ENCODE data around the gene CCDC77.
"Not testable (repeated sequence)": the region's sequence is repeated elsewhere in the genome, so short reads cannot be mapped to it uniquely, and the experiment has no call there.

Gene CCDC77

GRCh38 chr12:401235-402028, at the start of gene CCDC77:
CCDC77 (plus strand) TSS chr12:401644; CDS start chr12:409384, 7,740 bp downstream.
- Histone ChIP-seq H3K4me1 (ENCODE audit: control insufficient read depth, low read depth, low read length) (peaks cover 4% of the 10 kb centered on the region), H3K27ac (ENCODE audit: low read length) (peak within 1 kb of the TSS; percentile 25), H3K27me3 (ENCODE audit: control insufficient read depth, insufficient read depth, low read length) (no peaks in the 10 kb centered on the region), H3K9me3 (ENCODE audit: control insufficient read depth, low read depth, low read length) (no peaks in the 10 kb centered on the region), H3K9ac (ENCODE audit: low read length) (peak within 1 kb of the TSS; percentile 83), H3K36me3 (ENCODE audit: control insufficient read depth, low read depth, low read length) (peaks cover 14% of the 10 kb centered on the region), H3K4me3 (ENCODE audit: low read length) (peak within 1 kb of the TSS; percentile 81)

- H3K9me3 ChIP-seq (ENCODE audit: control insufficient read depth, low read depth, low read length) = no peaks in the 10 kb centered on the region
- no peak overlapping the region for H3K4me3 ChIP-seq (ENCODE audit: low read length)
- H3K4me1 ChIP-seq (ENCODE audit: control insufficient read depth, low read depth, low read length) = no peaks in the 10 kb centered on the region
- H3K36me3 ChIP-seq (ENCODE audit: control insufficient read depth, low read depth, low read length) = peaks cover 55% of the 10 kb centered on the region
- no peak overlapping the region for H3K9ac ChIP-seq (ENCODE audit: low read length)
- no peak overlapping the region for H3K27ac ChIP-seq (ENCODE audit: low read length)
- no peaks in the 10 kb centered on the region for H3K27me3 ChIP-seq (ENCODE audit: control insufficient read depth, insufficient read depth, low read length)
Observed at GRCh38 chr12:356276-356988, 45.0 kb upstream of the CCDC77 start.

- Histone ChIP-seq H3K36me3 (ENCODE audit: control insufficient read depth, low read depth, low read length) (peaks cover 53% of the 10 kb centered on the region), H3K4me3 (ENCODE audit: low read length) (no peak overlapping the region), H3K27ac (ENCODE audit: low read length) (no peak overlapping the region), H3K4me1 (ENCODE audit: control insufficient read depth, low read depth, low read length) (no peaks in the 10 kb centered on the region), H3K9me3 (ENCODE audit: control insufficient read depth, low read depth, low read length) (no peaks in the 10 kb centered on the region), H3K9ac (ENCODE audit: low read length) (no peak overlapping the region), H3K27me3 (ENCODE audit: control insufficient read depth, insufficient read depth, low read length) (no peaks in the 10 kb centered on the region)
Observed at GRCh38 chr12:359091-359490, 42.4 kb upstream of the CCDC77 start.

- no peak overlapping the region for H3K27ac ChIP-seq (ENCODE audit: low read length)
- H3K4me1 ChIP-seq (ENCODE audit: control insufficient read depth, low read depth, low read length) = no peaks in the 10 kb centered on the region
- H3K27me3 ChIP-seq (ENCODE audit: control insufficient read depth, insufficient read depth, low read length) = no peaks in the 10 kb centered on the region
- H3K36me3 ChIP-seq (ENCODE audit: control insufficient read depth, low read depth, low read length) = peaks cover 55% of the 10 kb centered on the region
- H3K4me3 ChIP-seq (ENCODE audit: low read length) = no peak overlapping the region
- no peak overlapping the region for H3K9ac ChIP-seq (ENCODE audit: low read length)
- peaks cover 9% of the 10 kb centered on the region for H3K9me3 ChIP-seq (ENCODE audit: control insufficient read depth, low read depth, low read length)
Observed at GRCh38 chr12:366820-367219, 34.6 kb upstream of the CCDC77 start.

GRCh38 chr12:367972-368371, 33.5 kb upstream of the CCDC77 start:
- Histone ChIP-seq H3K36me3 (ENCODE audit: control insufficient read depth, low read depth, low read length) (peaks cover 45% of the 10 kb centered on the region), H3K9ac (ENCODE audit: low read length) (no peak overlapping the region), H3K27ac (ENCODE audit: low read length) (no peak overlapping the region), H3K27me3 (ENCODE audit: control insufficient read depth, insufficient read depth, low read length) (no peaks in the 10 kb centered on the region), H3K4me3 (ENCODE audit: low read length) (no peak overlapping the region), H3K4me1 (ENCODE audit: control insufficient read depth, low read depth, low read length) (no peaks in the 10 kb centered on the region), H3K9me3 (ENCODE audit: control insufficient read depth, low read depth, low read length) (peaks cover 9% of the 10 kb centered on the region)

- H3K27ac ChIP-seq (ENCODE audit: low read length); H3K4me3 ChIP-seq (ENCODE audit: low read length); H3K27me3 ChIP-seq (ENCODE audit: control insufficient read depth, insufficient read depth, low read length); H3K4me1 ChIP-seq (ENCODE audit: control insufficient read depth, low read depth, low read length); H3K9ac ChIP-seq (ENCODE audit: low read length); H3K9me3 ChIP-seq (ENCODE audit: control insufficient read depth, low read depth, low read length): not testable (repeated sequence)
- H3K36me3 ChIP-seq (ENCODE audit: control insufficient read depth, low read depth, low read length) = peaks cover 22% of the 10 kb centered on the region
Observed at GRCh38 chr12:370739-371485, 30.5 kb upstream of the CCDC77 start.

GRCh38 chr12:386651-387050, 14.8 kb upstream of the CCDC77 start:
- Histone ChIP-seq H3K9me3 (ENCODE audit: control insufficient read depth, low read depth, low read length) (no peaks in the 10 kb centered on the region), H3K36me3 (ENCODE audit: control insufficient read depth, low read depth, low read length) (peaks cover 25% of the 10 kb centered on the region), H3K9ac (ENCODE audit: low read length) (no peak overlapping the region), H3K4me1 (ENCODE audit: control insufficient read depth, low read depth, low read length) (peaks cover 13% of the 10 kb centered on the region), H3K27ac (ENCODE audit: low read length) (no peak overlapping the region), H3K4me3 (ENCODE audit: low read length) (peak overlapping the region; percentile 92), H3K27me3 (ENCODE audit: control insufficient read depth, insufficient read depth, low read length) (no peaks in the 10 kb centered on the region)

GRCh38 chr12:388012-388411, 13.4 kb upstream of the CCDC77 start:
- peak overlapping the region; percentile 92 for H3K4me3 ChIP-seq (ENCODE audit: low read length)
- peak overlapping the region; percentile 12 for H3K27ac ChIP-seq (ENCODE audit: low read length)

GRCh38 chr12:388541-389141, 12.8 kb upstream of the CCDC77 start:
- Histone ChIP-seq H3K27ac (ENCODE audit: low read length) (peak overlapping the region; percentile 12), H3K36me3 (ENCODE audit: control insufficient read depth, low read depth, low read length) (peaks cover 10% of the 10 kb centered on the region), H3K9me3 (ENCODE audit: control insufficient read depth, low read depth, low read length) (no peaks in the 10 kb centered on the region), H3K4me1 (ENCODE audit: control insufficient read depth, low read depth, low read length) (peaks cover 13% of the 10 kb centered on the region), H3K27me3 (ENCODE audit: control insufficient read depth, insufficient read depth, low read length) (no peaks in the 10 kb centered on the region), H3K4me3 (ENCODE audit: low read length) (peak overlapping the region; percentile 92), H3K9ac (ENCODE audit: low read length) (peak overlapping the region; percentile 89)

More at GRCh38 chr12:388012-388411, 13.4 kb upstream of the CCDC77 start:
- Histone ChIP-seq H3K9ac (ENCODE audit: low read length) (peak overlapping the region; percentile 89), H3K36me3 (ENCODE audit: control insufficient read depth, low read depth, low read length) (peaks cover 15% of the 10 kb centered on the region), H3K4me1 (ENCODE audit: control insufficient read depth, low read depth, low read length) (peaks cover 13% of the 10 kb centered on the region), H3K27me3 (ENCODE audit: control insufficient read depth, insufficient read depth, low read length) (no peaks in the 10 kb centered on the region), H3K9me3 (ENCODE audit: control insufficient read depth, low read depth, low read length) (no peaks in the 10 kb centered on the region)

GRCh38 chr12:389142-390096, 12.0 kb upstream of the CCDC77 start, which contains the start of gene KDM5A:
KDM5A (minus strand) TSS chr12:389320; CDS start chr12:389091, 229 bp downstream.
- peaks cover 2% of the 10 kb centered on the region for H3K36me3 ChIP-seq (ENCODE audit: control insufficient read depth, low read depth, low read length)

More at GRCh38 chr12:389142-390096, 12.0 kb upstream of the CCDC77 start, which contains the start of gene KDM5A:
- Histone ChIP-seq H3K9ac (ENCODE audit: low read length) (peak within 1 kb of the TSS; percentile 89), H3K27me3 (ENCODE audit: control insufficient read depth, insufficient read depth, low read length) (no peaks in the 10 kb centered on the region), H3K4me1 (ENCODE audit: control insufficient read depth, low read depth, low read length) (peaks cover 13% of the 10 kb centered on the region), H3K27ac (ENCODE audit: low read length) (peak within 1 kb of the TSS; percentile 85), H3K4me3 (ENCODE audit: low read length) (peak within 1 kb of the TSS; percentile 92), H3K9me3 (ENCODE audit: control insufficient read depth, low read depth, low read length) (no peaks in the 10 kb centered on the region)
